ENCODE measurements around the gene USP24. TPM values are rescaled to one million over a fixed set of nuclear protein-coding genes. Genes with fewer than 3 reads are reported as not detected.

The USP24 gene
- total and polyA plus RNA-seq, 2 donors (not counting 1 experiment from before 2014, with no cell fraction given): 18.9 to 152 TPM

- WGBS (ENCODE audit: insufficient coverage): 5% methylated on average over 2 of the region's 3 CpGs
- H3K27me3 ChIP-seq (replicated peaks in 1 of 4; ENCODE audit: control extremely low read depth in 1 of 4, control insufficient read depth in 3 of 4, insufficient read depth in 4 of 4, low read length in 3 of 4): no peaks in the 10 kb centered on the region
- H3K27me3 Mint-ChIP-seq: no peaks in the 10 kb centered on the region
- peaks cover 78% of the 10 kb centered on the region for H3K4me1 Mint-ChIP-seq
- no peaks in the 10 kb centered on the region for H3K36me3 ChIP-seq (replicated peaks in 1 of 2; ENCODE audit: control extremely low read depth in 1 of 2, control insufficient read depth in 1 of 2, extremely low read depth in 1 of 2, insufficient read depth in 2 of 2, low read length in 1 of 2)
- ChIA-PET CTCF (interaction anchor here (0.8 to 2.9 kb wide), 11 partner anchors 10 to 119 kb away, joined by 3 to 21 read pairs (median 3); no protein-coding TSS in a partner anchor), POLR2A (interaction anchor here (1.0 kb wide), 2 partner anchors 19 to 42 kb away, joined by 4 to 8 read pairs; partner anchors contain the start of gene USP24)
- peak overlapping the region in 1 of 5 experiments; percentile 24 for H3K4me3 ChIP-seq (ENCODE audit: control extremely low read depth in 1 of 5, extremely low read depth in 1 of 5, insufficient read depth in 1 of 5, low read depth in 2 of 5, low read length in 4 of 5)
- ATAC-seq (ENCODE audit: low read depth) (peak; percentile 53), DNase-seq (peak; percentile 87)
- TF ChIP-seq CTCF (IDR thresholded peaks at IDR 0.05) (no peak), EZH2 (IDR thresholded peaks at IDR 0.05; ENCODE audit: borderline replicate concordance, insufficient read depth, low read depth, low read length, poor library complexity, severe bottlenecking) (no peak)
- H3K9me3 Mint-ChIP-seq (ENCODE audit: insufficient read depth): peaks cover 2% of the 10 kb centered on the region
- peak overlapping the region; percentile 94 for H3K27ac Mint-ChIP-seq
- H3K9ac ChIP-seq (ENCODE audit: low read length): peak overlapping the region; percentile 38
- H3K4me2 ChIP-seq (replicated peaks; ENCODE audit: low read depth, low read length, poor library complexity, severe bottlenecking): peak overlapping the region; percentile 72
- H3K4me1 ChIP-seq (ENCODE audit: control insufficient read depth in 2 of 2, insufficient read depth in 2 of 2, low read length in 2 of 2): peaks cover 74 to 75% of the 10 kb centered on the region in 2 donors
- peak overlapping the region; percentile 30 for H2AFZ ChIP-seq (ENCODE audit: insufficient read depth, low read depth, low read length, poor library complexity, severe bottlenecking)
- H3K4me3 Mint-ChIP-seq: peak overlapping the region; percentile 75
- peak overlapping the region; percentile 84 to 89 for H3K27ac ChIP-seq (ENCODE audit: low read length in 2 of 2)
- intact Hi-C loops (cut with micrococcal nuclease): no loop called here
- H4K20me1 ChIP-seq (ENCODE audit: control insufficient read depth, insufficient read depth, low read length, poor library complexity, severe bottlenecking): no peaks in the 10 kb centered on the region
- H3K79me2 ChIP-seq (ENCODE audit: control insufficient read depth, insufficient read depth, low read length): peaks cover 7% of the 10 kb centered on the region
- H3K9me3 ChIP-seq (ENCODE audit: control extremely low read depth in 1 of 3, control insufficient read depth in 2 of 3, insufficient read depth in 1 of 3, low read length in 2 of 3): no peaks in the 10 kb centered on the region
These were observed 42.8 kb upstream of the USP24 start for GRCh38 chr1:55257958-55258357.

- no peak for ATAC-seq (ENCODE audit: low read depth)
- peak overlapping the region; percentile 48 for H3K4me2 ChIP-seq (replicated peaks; ENCODE audit: low read depth, low read length, poor library complexity, severe bottlenecking)
- peaks cover 74% of the 10 kb centered on the region for H3K4me1 Mint-ChIP-seq
- H3K79me2 ChIP-seq (ENCODE audit: control insufficient read depth, insufficient read depth, low read length): no peaks in the 10 kb centered on the region
- no peak for TF ChIP-seq CTCF (IDR thresholded peaks at IDR 0.05)
- TF ChIP-seq EZH2 (IDR thresholded peaks at IDR 0.05; ENCODE audit: borderline replicate concordance, insufficient read depth, low read depth, low read length, poor library complexity, severe bottlenecking): no peak
- ChIA-PET POLR2A (no interaction called here), CTCF (interaction anchor here (0.7 to 2.4 kb wide), 6 partner anchors 17 to 46 kb away, joined by 3 to 9 read pairs (median 4); partner anchors contain the start of gene USP24)
- peaks cover 2% of the 10 kb centered on the region for H3K9me3 Mint-ChIP-seq (ENCODE audit: insufficient read depth)
- H3K4me3 Mint-ChIP-seq: peak overlapping the region; percentile 64
- peak overlapping the region; percentile 17 for H2AFZ ChIP-seq (ENCODE audit: insufficient read depth, low read depth, low read length, poor library complexity, severe bottlenecking)
- WGBS (ENCODE audit: insufficient coverage): no CpG with 5 or more reads among the region's 3 CpGs
- no peaks in the 10 kb centered on the region for H3K36me3 ChIP-seq (replicated peaks in 1 of 2; ENCODE audit: control extremely low read depth in 1 of 2, control insufficient read depth in 1 of 2, extremely low read depth in 1 of 2, insufficient read depth in 2 of 2, low read length in 1 of 2)
- DNase-seq: no peak
- H3K27ac Mint-ChIP-seq: peak overlapping the region; percentile 32
- no peaks in the 10 kb centered on the region for H3K27me3 ChIP-seq (replicated peaks in 1 of 4; ENCODE audit: control extremely low read depth in 1 of 4, control insufficient read depth in 3 of 4, insufficient read depth in 4 of 4, low read length in 3 of 4)
- H3K4me3 ChIP-seq (ENCODE audit: control extremely low read depth in 1 of 5, extremely low read depth in 1 of 5, insufficient read depth in 1 of 5, low read depth in 2 of 5, low read length in 4 of 5): peak overlapping the region in 1 of 5 experiments; percentile 36
- H3K27me3 Mint-ChIP-seq: no peaks in the 10 kb centered on the region
- peaks cover 72 to 74% of the 10 kb centered on the region in 2 donors for H3K4me1 ChIP-seq (ENCODE audit: control insufficient read depth in 2 of 2, insufficient read depth in 2 of 2, low read length in 2 of 2)
- intact Hi-C loops (cut with micrococcal nuclease): no loop called here
- no peaks in the 10 kb centered on the region for H4K20me1 ChIP-seq (ENCODE audit: control insufficient read depth, insufficient read depth, low read length, poor library complexity, severe bottlenecking)
- H3K27ac ChIP-seq (ENCODE audit: low read length in 2 of 2): peak overlapping the region; percentile 84 to 89
- H3K9ac ChIP-seq (ENCODE audit: low read length): no peak overlapping the region
- H3K9me3 ChIP-seq (ENCODE audit: control extremely low read depth in 1 of 3, control insufficient read depth in 2 of 3, insufficient read depth in 1 of 3, low read length in 2 of 3): no peaks in the 10 kb centered on the region
These were observed 40.7 kb upstream of the USP24 start for GRCh38 chr1:55255901-55256300.

Measured in B cell (primary cell).